Breast epithelium (tissue), 4 donors: Measurements from ENCODE around the gene SLC6A19. TPM values are rescaled to one million over a fixed set of nuclear protein-coding genes. Genes with fewer than 3 reads are reported as not detected.

ENCODE experiments used
- DNase-seq, 2 donors: peaks; one replicate each; pipeline ENCODE4 v3.0.0-alpha.2; 2019; ENCODE audit warnings: low spot score in 2 of 2
- H3K27ac ChIP-seq, 2 donors: fragments of 200-600 bp; sonication (generic) in 1 of 2; one replicate each; pipeline ENCODE4 v1.5.1; 2016 to 2019; ENCODE audit warnings: mild to moderate bottlenecking in 1 of 2
- H3K27me3 ChIP-seq, 2 donors: fragments of 200-600 bp; sonication (generic) in 1 of 2; one replicate each; pipeline versions ENCODE4 v1.5.1 to v1.6.0; 2017 to 2019; ENCODE audit warnings: control low read depth in 1 of 2, mild to moderate bottlenecking in 1 of 2
- H3K36me3 ChIP-seq: fragments of 200-600 bp; one replicate; pipeline ENCODE4 v1.5.1; 2019
- H3K4me1 ChIP-seq, 2 donors: fragments of 200-600 bp; sonication (generic); one replicate each; pipeline ENCODE4 v1.5.1; 2016 to 2019; ENCODE audit warnings: control low read depth in 1 of 2
- H3K4me3 ChIP-seq, 3 donors: fragments of 200-600 bp; sonication (generic); 1 replicate in 2 of 3; 2 replicates in 1 of 3; pipeline ENCODE4 v1.5.1; 2016 to 2019; ENCODE audit warnings: mild to moderate bottlenecking in 3 of 3, moderate library complexity in 2 of 3
- H3K9me3 ChIP-seq, 2 donors: fragments of 200-600 bp; sonication (generic) in 1 of 2; one replicate each; pipeline ENCODE4 v1.5.1; 2016 to 2019; ENCODE audit warnings: control low read depth in 1 of 2
- POLR2A ChIP-seq: fragments of 450-650 bp; IDR thresholded peaks from one replicate; pipeline ENCODE4 v1.6.1; 2016; ENCODE audit warnings: antibody characterized with exemption, mild to moderate bottlenecking, moderate library complexity
- POLR2AphosphoS5 ChIP-seq, 3 donors: sonication (generic); formaldehyde crosslinking; IDR thresholded peaks; one replicate each; pipeline ENCODE4 v1.6.1; 2017; ENCODE audit warnings: antibody characterized with exemption in 3 of 3
- intact Hi-C: fragments of 100-400 bp; cut with DNase I; formaldehyde crosslinking; loops from one replicate; pipeline ENCODE4 v1.15.1; 2023; ENCODE audit warnings: low total_unique reads
- total RNA-seq, 3 donors: library from RNA; depleted of rRNA; stranded (reverse); fragments of >200 nt; gene quantifications; one replicate each; pipeline ENCODE4 v1.1.0, GENCODE V29; 2016
- TF ChIP-seq, protein P1 (sequence below), 3 donors: fragments of 450-650 bp; IDR thresholded peaks; one replicate each; pipeline ENCODE4 v1.5.1; 2016 to 2017; ENCODE audit warnings: antibody characterized with exemption in 3 of 3, mild to moderate bottlenecking in 3 of 3, moderate library complexity in 3 of 3

SLC6A19 gene
- total RNA-seq, 3 donors from 2014 or later: not detected

DNA sequence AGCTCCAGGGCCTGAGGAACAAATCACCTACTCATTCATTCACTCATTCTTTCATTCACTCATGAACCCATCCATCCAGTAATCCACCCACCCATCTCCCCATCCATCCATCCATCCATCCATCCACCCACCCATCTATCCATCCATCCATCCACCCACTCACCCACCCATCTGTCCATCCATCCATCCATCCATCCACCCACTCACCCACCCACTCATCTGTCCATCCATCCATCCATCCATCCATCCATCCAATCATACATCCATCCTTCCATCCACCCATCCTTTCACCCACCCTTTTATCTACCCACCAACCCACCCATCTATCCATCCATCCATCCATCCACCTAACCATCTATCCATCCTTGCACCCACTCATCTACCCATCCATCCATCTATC lies 35.5 kb upstream of the SLC6A19 start:
- Histone ChIP-seq H3K27ac (no peak overlapping the region), H3K9me3 (no peaks in the 10 kb centered on the region), H3K4me1 (peaks cover 0 to 15% of the 10 kb centered on the region in 2 donors), H3K36me3 (no peaks in the 10 kb centered on the region), H3K4me3 (no peak overlapping the region), H3K27me3 (no peaks in the 10 kb centered on the region)
- TF ChIP-seq, protein P1, sequence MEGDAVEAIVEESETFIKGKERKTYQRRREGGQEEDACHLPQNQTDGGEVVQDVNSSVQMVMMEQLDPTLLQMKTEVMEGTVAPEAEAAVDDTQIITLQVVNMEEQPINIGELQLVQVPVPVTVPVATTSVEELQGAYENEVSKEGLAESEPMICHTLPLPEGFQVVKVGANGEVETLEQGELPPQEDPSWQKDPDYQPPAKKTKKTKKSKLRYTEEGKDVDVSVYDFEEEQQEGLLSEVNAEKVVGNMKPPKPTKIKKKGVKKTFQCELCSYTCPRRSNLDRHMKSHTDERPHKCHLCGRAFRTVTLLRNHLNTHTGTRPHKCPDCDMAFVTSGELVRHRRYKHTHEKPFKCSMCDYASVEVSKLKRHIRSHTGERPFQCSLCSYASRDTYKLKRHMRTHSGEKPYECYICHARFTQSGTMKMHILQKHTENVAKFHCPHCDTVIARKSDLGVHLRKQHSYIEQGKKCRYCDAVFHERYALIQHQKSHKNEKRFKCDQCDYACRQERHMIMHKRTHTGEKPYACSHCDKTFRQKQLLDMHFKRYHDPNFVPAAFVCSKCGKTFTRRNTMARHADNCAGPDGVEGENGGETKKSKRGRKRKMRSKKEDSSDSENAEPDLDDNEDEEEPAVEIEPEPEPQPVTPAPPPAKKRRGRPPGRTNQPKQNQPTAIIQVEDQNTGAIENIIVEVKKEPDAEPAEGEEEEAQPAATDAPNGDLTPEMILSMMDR (IDR thresholded peaks at IDR 0.05): no peak
- TF ChIP-seq POLR2AphosphoS5 (IDR thresholded peaks at IDR 0.05) (no peak), POLR2A (no peak)
- DNase-seq: no peak
- intact Hi-C loops: loop anchor here (5.0 kb wide), 1 partner anchor 486 kb away; no protein-coding TSS in a partner anchor

DNA sequence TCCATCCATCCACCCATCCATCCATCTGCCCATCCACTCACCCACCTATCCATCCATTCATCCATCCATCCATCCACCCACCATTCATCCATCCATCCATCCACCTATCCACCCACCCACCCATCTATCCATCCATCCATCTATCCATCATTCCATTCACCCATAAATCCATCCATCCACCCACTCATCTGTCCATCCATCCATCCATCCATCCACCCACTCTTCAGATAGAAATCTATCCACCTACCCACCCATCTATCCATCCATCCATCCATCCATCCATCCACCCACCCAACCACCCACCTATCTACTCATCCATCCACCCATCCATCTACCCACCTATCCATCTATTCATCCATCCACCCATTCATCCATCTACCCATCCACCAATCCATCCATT lies 35.0 kb upstream of the SLC6A19 start:
- no peak overlapping the region for H3K4me3 ChIP-seq
- TF ChIP-seq POLR2AphosphoS5 (IDR thresholded peaks at IDR 0.05) (no peak), POLR2A (no peak)
- TF ChIP-seq, protein P1 (IDR thresholded peaks at IDR 0.05): no peak
- peaks cover 0 to 15% of the 10 kb centered on the region in 2 donors for H3K4me1 ChIP-seq
- H3K27ac ChIP-seq: no peak overlapping the region
- H3K36me3 ChIP-seq: no peaks in the 10 kb centered on the region
- no peaks in the 10 kb centered on the region for H3K9me3 ChIP-seq
- no peak for DNase-seq
- no peaks in the 10 kb centered on the region for H3K27me3 ChIP-seq
- intact Hi-C loops: loop anchor here (5.0 kb wide), 1 partner anchor 486 kb away; no protein-coding TSS in a partner anchor

DNA sequence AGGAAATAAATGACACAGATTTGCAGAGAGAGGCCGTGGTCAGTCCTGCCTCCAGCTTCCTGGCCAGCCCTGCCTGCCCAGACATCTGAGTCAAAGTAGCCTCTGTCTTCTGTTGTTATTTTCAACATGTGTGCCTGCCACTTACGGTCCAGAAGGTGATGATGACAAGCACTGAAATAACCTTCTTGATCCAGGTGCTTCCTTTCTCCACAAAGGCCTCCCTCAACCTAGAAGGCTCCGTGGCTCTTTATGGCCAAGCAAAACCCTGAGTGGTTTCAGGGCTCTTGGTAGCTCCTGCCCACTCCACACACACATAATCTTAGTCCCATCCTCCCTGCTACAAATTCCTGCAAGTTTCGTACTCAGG lies 34.1 kb upstream of the SLC6A19 start:
- intact Hi-C loops: loop anchor here (5.0 kb wide), 1 partner anchor 485 kb away; no protein-coding TSS in a partner anchor
- Histone ChIP-seq H3K27ac (no peak overlapping the region), H3K27me3 (no peaks in the 10 kb centered on the region), H3K9me3 (no peaks in the 10 kb centered on the region), H3K4me1 (peaks cover 0 to 12% of the 10 kb centered on the region in 2 donors), H3K4me3 (no peak overlapping the region), H3K36me3 (no peaks in the 10 kb centered on the region)
- no peak for DNase-seq
- TF ChIP-seq, protein P1 (IDR thresholded peaks at IDR 0.05): no peak
- TF ChIP-seq POLR2A (no peak), POLR2AphosphoS5 (IDR thresholded peaks at IDR 0.05) (no peak)

DNA sequence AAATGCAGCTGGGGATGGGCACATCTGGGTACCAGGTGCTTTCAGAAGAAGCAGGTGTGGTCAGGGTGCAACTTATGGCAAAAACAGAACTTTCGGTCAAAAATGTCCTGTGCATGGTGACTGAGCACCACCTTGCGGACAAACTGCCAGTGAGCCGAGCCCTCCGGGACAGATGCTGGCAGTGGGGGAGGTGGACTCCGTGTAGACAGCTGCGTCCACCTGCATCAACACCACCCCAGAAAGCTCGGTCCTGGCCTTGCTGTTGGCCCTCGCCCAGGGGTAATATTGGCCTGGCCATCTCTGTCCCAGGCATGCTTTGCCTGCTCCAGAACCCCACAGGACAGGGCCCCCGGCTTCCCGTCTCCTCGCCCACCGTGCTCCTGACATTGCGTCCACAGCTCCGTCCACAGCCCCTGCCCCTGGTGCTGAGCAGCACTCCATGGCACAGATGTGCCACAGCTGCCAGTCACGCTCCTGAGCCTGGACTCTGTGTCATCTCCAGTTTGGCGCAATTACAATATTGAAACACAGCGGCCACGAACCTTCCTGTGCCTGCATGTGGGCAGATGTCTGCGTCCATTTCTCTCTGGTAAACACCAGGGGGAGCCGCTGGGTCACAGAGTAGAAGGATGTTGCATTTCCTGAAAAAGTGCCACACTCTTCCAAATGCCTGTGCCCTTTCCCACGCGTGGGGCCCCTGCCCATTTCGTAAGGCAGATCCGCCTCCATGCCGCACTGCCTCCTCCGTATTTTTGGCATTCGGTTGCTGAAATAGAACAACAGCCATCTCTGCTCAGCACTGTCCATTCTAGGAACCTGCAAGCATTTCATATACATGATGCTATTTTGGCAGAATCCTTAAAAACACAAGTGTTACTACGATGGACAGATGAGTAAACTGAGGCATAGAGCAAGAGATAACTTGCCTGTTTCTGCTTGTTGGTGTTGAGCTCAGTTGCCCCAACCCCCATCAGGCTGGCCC lies 33.4 kb upstream of the SLC6A19 start:
- DNase-seq: peak; percentile 66 to 70
- no peak for TF ChIP-seq POLR2A
- TF ChIP-seq, protein P1 (IDR thresholded peaks at IDR 0.05): peak; percentile 37 to 67 (median 57)
- TF ChIP-seq POLR2AphosphoS5 (IDR thresholded peaks at IDR 0.05): no peak
- Histone ChIP-seq H3K4me3 (peak overlapping the region in 2 of 3 donors; percentile 30 to 50), H3K9me3 (no peaks in the 10 kb centered on the region), H3K4me1 (peaks cover 0 to 6% of the 10 kb centered on the region in 2 donors), H3K36me3 (no peaks in the 10 kb centered on the region), H3K27ac (no peak overlapping the region), H3K27me3 (no peaks in the 10 kb centered on the region)
- intact Hi-C loops: loop anchor here (5.0 kb wide), 1 partner anchor 484 kb away; no protein-coding TSS in a partner anchor

DNA sequence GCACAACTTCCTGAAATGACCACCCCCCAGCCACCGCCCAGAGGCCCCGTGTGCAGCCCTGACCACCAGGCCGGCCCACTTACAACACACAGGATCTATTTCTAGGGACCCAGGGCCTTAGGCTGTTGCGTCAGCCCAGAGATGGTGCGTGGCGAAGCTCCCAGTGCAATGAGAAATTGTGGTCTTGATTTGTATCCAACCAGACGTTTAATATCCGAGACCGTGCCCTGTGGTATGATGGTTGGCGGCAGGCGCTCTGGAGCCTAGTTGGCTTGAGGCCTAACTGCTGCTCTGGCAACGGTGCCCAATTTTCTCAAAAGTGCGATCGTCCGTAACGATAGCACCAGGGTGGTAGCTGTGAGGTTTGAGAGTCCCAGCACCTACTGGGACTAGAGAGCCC lies 32.6 kb upstream of the SLC6A19 start:
- Histone ChIP-seq H3K27ac (no peak overlapping the region), H3K9me3 (no peaks in the 10 kb centered on the region), H3K4me3 (no peak overlapping the region), H3K36me3 (no peaks in the 10 kb centered on the region), H3K27me3 (no peaks in the 10 kb centered on the region), H3K4me1 (peaks cover 0 to 5% of the 10 kb centered on the region in 2 donors)
- TF ChIP-seq POLR2AphosphoS5 (IDR thresholded peaks at IDR 0.05) (no peak), POLR2A (no peak)
- TF ChIP-seq, protein P1 (IDR thresholded peaks at IDR 0.05): no peak
- intact Hi-C loops: loop anchor here (5.0 kb wide), 1 partner anchor 484 kb away; no protein-coding TSS in a partner anchor
- DNase-seq: no peak
